GM23338 (cell line): Measurements from ENCODE around the gene ARL5B. TPM values are rescaled to one million over a fixed set of nuclear protein-coding genes. Genes with fewer than 3 reads are reported as not detected.

Experiments used
- ATAC-seq: fragments of 200-7000 bp; cut with Tn5 transposase; 3 replicates; pipeline ENCODE4 v1.9.1; 2020
- DNase-seq: peaks from one replicate; pipeline ENCODE4 v3.0.0-alpha.2; 2015; ENCODE audit warnings: low spot score
- H2AFZ ChIP-seq: fragments of 200-600 bp; sonication (generic); 2 replicates; pipeline ENCODE4 v1.8.0; 2016; ENCODE audit warnings: antibody characterized with exemption, mild to moderate bottlenecking, moderate library complexity
- H3F3A ChIP-seq: fragments of 200-600 bp; sonication (generic); replicated peaks from 2 replicates; pipeline ENCODE4 v1.8.0; 2017; ENCODE audit warnings: antibody characterized with exemption, mixed run types, low read depth
- H3K27ac ChIP-seq: fragments of 200-600 bp; sonication (generic); 2 replicates; pipeline ENCODE4 v1.6.1; 2016; ENCODE audit warnings: low read depth
- H3K27me3 ChIP-seq: fragments of 200-600 bp; sonication (generic); 2 replicates; pipeline ENCODE4 v1.8.0; 2016; ENCODE audit warnings: mild to moderate bottlenecking, mixed run types, moderate library complexity; ENCODE audit not compliant: insufficient read depth
- H3K36me3 ChIP-seq: fragments of 200-600 bp; sonication (generic); 2 replicates; pipeline ENCODE4 v1.8.0; 2016; ENCODE audit warnings: mild to moderate bottlenecking; ENCODE audit not compliant: insufficient read depth
- H3K4me1 ChIP-seq: fragments of 200-600 bp; sonication (generic); 2 replicates; pipeline ENCODE4 v1.8.0; 2016; ENCODE audit warnings: mild to moderate bottlenecking, moderate library complexity; ENCODE audit not compliant: insufficient read depth
- H3K4me2 ChIP-seq: fragments of 200-600 bp; sonication (generic); 2 replicates; pipeline ENCODE4 v1.7.1; 2017; ENCODE audit warnings: mixed run types
- H3K4me3 ChIP-seq: fragments of 200-600 bp; sonication (generic); 2 replicates; pipeline ENCODE4 v1.6.1; 2016; ENCODE audit warnings: mixed run types
- H3K79me2 ChIP-seq: fragments of 200-600 bp; sonication (generic); replicated peaks from 2 replicates; pipeline ENCODE4 v1.8.0; 2017; ENCODE audit warnings: mild to moderate bottlenecking; ENCODE audit not compliant: insufficient read depth
- H3K9me2 ChIP-seq: fragments of 200-600 bp; sonication (generic); 2 replicates; pipeline ENCODE4 v1.8.0; 2017; ENCODE audit not compliant: insufficient read depth
- H4K20me1 ChIP-seq: fragments of 200-600 bp; sonication (generic); replicated peaks from 2 replicates; pipeline ENCODE4 v1.8.0; 2017; ENCODE audit warnings: mild to moderate bottlenecking; ENCODE audit not compliant: insufficient read depth
- H3K27ac Mint-ChIP-seq: 2 replicates; pipeline ENCODE4 v1.8.0; 2020; ENCODE audit warnings: inconsistent platforms, mild to moderate bottlenecking, moderate library complexity, mixed read lengths
- H3K27me3 Mint-ChIP-seq: 3 replicates; pipeline ENCODE4 v1.8.0; 2022; ENCODE audit warnings: low read depth, mild to moderate bottlenecking, moderate library complexity, mixed read lengths, inconsistent platforms; ENCODE audit not compliant: insufficient read depth, poor library complexity
- H3K36me3 Mint-ChIP-seq: 3 replicates; pipeline ENCODE4 v1.8.0; 2021; ENCODE audit warnings: low read depth, mild to moderate bottlenecking, inconsistent platforms, moderate library complexity, mixed read lengths
- H3K4me1 Mint-ChIP-seq: 3 replicates; pipeline ENCODE4 v1.8.0; 2020; ENCODE audit warnings: mild to moderate bottlenecking, inconsistent platforms, mixed read lengths
- H3K4me3 Mint-ChIP-seq: 3 replicates; pipeline ENCODE4 v1.8.0; 2021; ENCODE audit warnings: moderate library complexity, mild to moderate bottlenecking, inconsistent platforms, mixed read lengths
- H3K9me3 Mint-ChIP-seq: 3 replicates; pipeline ENCODE4 v1.8.0; 2020; ENCODE audit warnings: moderate library complexity, mild to moderate bottlenecking, inconsistent platforms, mixed read lengths
- CREB1 ChIP-seq: fragments of 250-450 bp; sonication (Bioruptor Pico); IDR thresholded peaks from 2 replicates; pipeline ENCODE4 v1.5.0; 2020; ENCODE audit warnings: low read depth, mild to moderate bottlenecking, moderate library complexity
- EZH2 ChIP-seq: fragments of 200-600 bp; sonication (generic); IDR thresholded peaks from one replicate; pipeline ENCODE4 v1.8.0; 2017; ENCODE audit warnings: antibody characterized with exemption, mild to moderate bottlenecking, low read depth; ENCODE audit not compliant: unreplicated experiment
- EZH2phosphoT487 ChIP-seq: fragments of 200-600 bp; sonication (generic); IDR thresholded peaks from one replicate; pipeline ENCODE4 v1.8.1; 2018; ENCODE audit warnings: antibody characterized with exemption; ENCODE audit not compliant: unreplicated experiment
- JUNB ChIP-seq: IDR thresholded peaks from one replicate; pipeline ENCODE4 v1.6.1; 2016; ENCODE audit warnings: antibody characterized with exemption; ENCODE audit not compliant: unreplicated experiment
- NANOG ChIP-seq: IDR thresholded peaks from 2 replicates; pipeline ENCODE4 v1.6.1; 2016; ENCODE audit warnings: antibody characterized with exemption, borderline replicate concordance
- POLR2AphosphoS5 ChIP-seq: IDR thresholded peaks from 2 replicates; pipeline ENCODE4 v1.6.1; 2016; ENCODE audit warnings: antibody characterized with exemption, low read depth
- STAT1 ChIP-seq: IDR thresholded peaks from one replicate; pipeline ENCODE4 v1.6.1; 2016; ENCODE audit warnings: antibody characterized with exemption; ENCODE audit not compliant: unreplicated experiment
- ZNF114 ChIP-seq: fragments of 250-450 bp; sonication (Bioruptor Pico); IDR thresholded peaks from 2 replicates; pipeline ENCODE4 v1.5.0; 2020; ENCODE audit warnings: mild to moderate bottlenecking, moderate library complexity
- ZNF331 ChIP-seq: fragments of 250-450 bp; sonication (Bioruptor Pico); IDR thresholded peaks from 2 replicates; pipeline ENCODE4 v1.5.0; 2020; ENCODE audit warnings: low read depth, mild to moderate bottlenecking, moderate library complexity
- polyA plus RNA-seq: library from polyadenylated mRNA; unstranded; fragments of >200 nt; fragmentation: Nextera tagmentation; extraction: Ambion mirVana; gene quantifications from 2 replicates; pipeline ENCODE4 v1.2.1, GENCODE V29; 2016
- total RNA-seq: library from RNA; depleted of rRNA; stranded (reverse); fragments of >200 nt; shearing (Covaris generic); gene quantifications from 2 replicates; pipeline ENCODE4 v1.2.3, GENCODE V29; 2014
- TF ChIP-seq, protein P1 (sequence below), 2 experiments: fragments of 200-600 bp in 1 of 2; sonication (generic) in 1 of 2; conservative IDR thresholded peaks; 2 replicates each; pipeline versions ENCODE4 v1.5.1 to v1.6.1; 2016 to 2017; ENCODE audit warnings: antibody characterized with exemption in 2 of 2, low read depth in 2 of 2, mild to moderate bottlenecking in 2 of 2, moderate library complexity in 1 of 2
- TF ChIP-seq, protein P2 (sequence below): IDR thresholded peaks from one replicate; pipeline ENCODE4 v1.6.1; 2018; ENCODE audit warnings: antibody characterized with exemption; ENCODE audit not compliant: unreplicated experiment
- TF ChIP-seq, protein P3 (sequence below): fragments of 250-450 bp; sonication (Bioruptor Pico); IDR thresholded peaks from 2 replicates; pipeline ENCODE4 v1.5.0; 2020; ENCODE audit warnings: mild to moderate bottlenecking, moderate library complexity
- TF ChIP-seq, protein P4 (sequence below): IDR thresholded peaks from 2 replicates; pipeline ENCODE4 v1.6.1; 2016; ENCODE audit warnings: antibody characterized with exemption

ARL5B gene
- total and polyA plus RNA-seq, 2 experiments from 2014 or later = 22.8 to 76.4 TPM

DNA sequence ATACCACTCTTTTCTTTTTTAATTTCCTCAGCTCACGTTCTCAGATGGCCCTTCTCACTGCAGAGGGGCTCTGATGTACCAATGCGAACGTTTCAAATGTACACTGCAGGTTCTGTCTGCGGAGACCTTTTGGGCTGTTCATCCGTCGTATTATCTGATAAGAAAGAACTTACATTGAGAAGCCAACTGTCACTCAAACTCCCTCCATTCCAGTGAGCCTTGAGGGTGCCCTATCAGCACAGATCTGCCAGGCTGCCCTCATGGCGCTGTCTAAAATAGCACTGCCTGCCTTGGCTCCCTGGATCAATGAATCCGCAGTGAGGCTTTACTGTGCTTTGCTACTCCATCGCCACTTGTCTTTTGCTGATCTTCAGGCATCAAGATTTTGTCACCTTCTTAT lies 61.8 kb downstream of the ARL5B start:
- H3K4me1 Mint-ChIP-seq = no peaks in the 10 kb centered on the region
- Histone ChIP-seq H3F3A (no peaks in the 10 kb centered on the region), H3K27ac (no peak overlapping the region), H3K27me3 (no peaks in the 10 kb centered on the region), H2AFZ (peak overlapping the region; percentile 56), H3K4me2 (no peak overlapping the region), H4K20me1 (no peaks in the 10 kb centered on the region), H3K79me2 (no peaks in the 10 kb centered on the region), H3K36me3 (no peaks in the 10 kb centered on the region), H3K4me3 (no peak overlapping the region), H3K9me2 (no peaks in the 10 kb centered on the region), H3K4me1 (no peaks in the 10 kb centered on the region)
- H3K36me3 Mint-ChIP-seq = no peaks in the 10 kb centered on the region
- no peaks in the 10 kb centered on the region for H3K27me3 Mint-ChIP-seq
- no peak for ATAC-seq
- no peak overlapping the region for H3K4me3 Mint-ChIP-seq
- no peaks in the 10 kb centered on the region for H3K9me3 Mint-ChIP-seq
- no peak for DNase-seq
- no peak for TF ChIP-seq EZH2phosphoT487
- TF ChIP-seq, protein P1, sequence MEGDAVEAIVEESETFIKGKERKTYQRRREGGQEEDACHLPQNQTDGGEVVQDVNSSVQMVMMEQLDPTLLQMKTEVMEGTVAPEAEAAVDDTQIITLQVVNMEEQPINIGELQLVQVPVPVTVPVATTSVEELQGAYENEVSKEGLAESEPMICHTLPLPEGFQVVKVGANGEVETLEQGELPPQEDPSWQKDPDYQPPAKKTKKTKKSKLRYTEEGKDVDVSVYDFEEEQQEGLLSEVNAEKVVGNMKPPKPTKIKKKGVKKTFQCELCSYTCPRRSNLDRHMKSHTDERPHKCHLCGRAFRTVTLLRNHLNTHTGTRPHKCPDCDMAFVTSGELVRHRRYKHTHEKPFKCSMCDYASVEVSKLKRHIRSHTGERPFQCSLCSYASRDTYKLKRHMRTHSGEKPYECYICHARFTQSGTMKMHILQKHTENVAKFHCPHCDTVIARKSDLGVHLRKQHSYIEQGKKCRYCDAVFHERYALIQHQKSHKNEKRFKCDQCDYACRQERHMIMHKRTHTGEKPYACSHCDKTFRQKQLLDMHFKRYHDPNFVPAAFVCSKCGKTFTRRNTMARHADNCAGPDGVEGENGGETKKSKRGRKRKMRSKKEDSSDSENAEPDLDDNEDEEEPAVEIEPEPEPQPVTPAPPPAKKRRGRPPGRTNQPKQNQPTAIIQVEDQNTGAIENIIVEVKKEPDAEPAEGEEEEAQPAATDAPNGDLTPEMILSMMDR (conservative IDR thresholded peaks at IDR 0.05; ENCODE audit: low read depth in 2 of 2) = no peak
- TF ChIP-seq NANOG = no peak
- no peak for TF ChIP-seq ZNF331
- no peak for TF ChIP-seq CREB1
- TF ChIP-seq, protein P2, sequence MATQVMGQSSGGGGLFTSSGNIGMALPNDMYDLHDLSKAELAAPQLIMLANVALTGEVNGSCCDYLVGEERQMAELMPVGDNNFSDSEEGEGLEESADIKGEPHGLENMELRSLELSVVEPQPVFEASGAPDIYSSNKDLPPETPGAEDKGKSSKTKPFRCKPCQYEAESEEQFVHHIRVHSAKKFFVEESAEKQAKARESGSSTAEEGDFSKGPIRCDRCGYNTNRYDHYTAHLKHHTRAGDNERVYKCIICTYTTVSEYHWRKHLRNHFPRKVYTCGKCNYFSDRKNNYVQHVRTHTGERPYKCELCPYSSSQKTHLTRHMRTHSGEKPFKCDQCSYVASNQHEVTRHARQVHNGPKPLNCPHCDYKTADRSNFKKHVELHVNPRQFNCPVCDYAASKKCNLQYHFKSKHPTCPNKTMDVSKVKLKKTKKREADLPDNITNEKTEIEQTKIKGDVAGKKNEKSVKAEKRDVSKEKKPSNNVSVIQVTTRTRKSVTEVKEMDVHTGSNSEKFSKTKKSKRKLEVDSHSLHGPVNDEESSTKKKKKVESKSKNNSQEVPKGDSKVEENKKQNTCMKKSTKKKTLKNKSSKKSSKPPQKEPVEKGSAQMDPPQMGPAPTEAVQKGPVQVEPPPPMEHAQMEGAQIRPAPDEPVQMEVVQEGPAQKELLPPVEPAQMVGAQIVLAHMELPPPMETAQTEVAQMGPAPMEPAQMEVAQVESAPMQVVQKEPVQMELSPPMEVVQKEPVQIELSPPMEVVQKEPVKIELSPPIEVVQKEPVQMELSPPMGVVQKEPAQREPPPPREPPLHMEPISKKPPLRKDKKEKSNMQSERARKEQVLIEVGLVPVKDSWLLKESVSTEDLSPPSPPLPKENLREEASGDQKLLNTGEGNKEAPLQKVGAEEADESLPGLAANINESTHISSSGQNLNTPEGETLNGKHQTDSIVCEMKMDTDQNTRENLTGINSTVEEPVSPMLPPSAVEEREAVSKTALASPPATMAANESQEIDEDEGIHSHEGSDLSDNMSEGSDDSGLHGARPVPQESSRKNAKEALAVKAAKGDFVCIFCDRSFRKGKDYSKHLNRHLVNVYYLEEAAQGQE = no peak
- no peak for TF ChIP-seq EZH2
- no peak for TF ChIP-seq ZNF114 (CRISPR knock-in tag)
- TF ChIP-seq, protein P3, sequence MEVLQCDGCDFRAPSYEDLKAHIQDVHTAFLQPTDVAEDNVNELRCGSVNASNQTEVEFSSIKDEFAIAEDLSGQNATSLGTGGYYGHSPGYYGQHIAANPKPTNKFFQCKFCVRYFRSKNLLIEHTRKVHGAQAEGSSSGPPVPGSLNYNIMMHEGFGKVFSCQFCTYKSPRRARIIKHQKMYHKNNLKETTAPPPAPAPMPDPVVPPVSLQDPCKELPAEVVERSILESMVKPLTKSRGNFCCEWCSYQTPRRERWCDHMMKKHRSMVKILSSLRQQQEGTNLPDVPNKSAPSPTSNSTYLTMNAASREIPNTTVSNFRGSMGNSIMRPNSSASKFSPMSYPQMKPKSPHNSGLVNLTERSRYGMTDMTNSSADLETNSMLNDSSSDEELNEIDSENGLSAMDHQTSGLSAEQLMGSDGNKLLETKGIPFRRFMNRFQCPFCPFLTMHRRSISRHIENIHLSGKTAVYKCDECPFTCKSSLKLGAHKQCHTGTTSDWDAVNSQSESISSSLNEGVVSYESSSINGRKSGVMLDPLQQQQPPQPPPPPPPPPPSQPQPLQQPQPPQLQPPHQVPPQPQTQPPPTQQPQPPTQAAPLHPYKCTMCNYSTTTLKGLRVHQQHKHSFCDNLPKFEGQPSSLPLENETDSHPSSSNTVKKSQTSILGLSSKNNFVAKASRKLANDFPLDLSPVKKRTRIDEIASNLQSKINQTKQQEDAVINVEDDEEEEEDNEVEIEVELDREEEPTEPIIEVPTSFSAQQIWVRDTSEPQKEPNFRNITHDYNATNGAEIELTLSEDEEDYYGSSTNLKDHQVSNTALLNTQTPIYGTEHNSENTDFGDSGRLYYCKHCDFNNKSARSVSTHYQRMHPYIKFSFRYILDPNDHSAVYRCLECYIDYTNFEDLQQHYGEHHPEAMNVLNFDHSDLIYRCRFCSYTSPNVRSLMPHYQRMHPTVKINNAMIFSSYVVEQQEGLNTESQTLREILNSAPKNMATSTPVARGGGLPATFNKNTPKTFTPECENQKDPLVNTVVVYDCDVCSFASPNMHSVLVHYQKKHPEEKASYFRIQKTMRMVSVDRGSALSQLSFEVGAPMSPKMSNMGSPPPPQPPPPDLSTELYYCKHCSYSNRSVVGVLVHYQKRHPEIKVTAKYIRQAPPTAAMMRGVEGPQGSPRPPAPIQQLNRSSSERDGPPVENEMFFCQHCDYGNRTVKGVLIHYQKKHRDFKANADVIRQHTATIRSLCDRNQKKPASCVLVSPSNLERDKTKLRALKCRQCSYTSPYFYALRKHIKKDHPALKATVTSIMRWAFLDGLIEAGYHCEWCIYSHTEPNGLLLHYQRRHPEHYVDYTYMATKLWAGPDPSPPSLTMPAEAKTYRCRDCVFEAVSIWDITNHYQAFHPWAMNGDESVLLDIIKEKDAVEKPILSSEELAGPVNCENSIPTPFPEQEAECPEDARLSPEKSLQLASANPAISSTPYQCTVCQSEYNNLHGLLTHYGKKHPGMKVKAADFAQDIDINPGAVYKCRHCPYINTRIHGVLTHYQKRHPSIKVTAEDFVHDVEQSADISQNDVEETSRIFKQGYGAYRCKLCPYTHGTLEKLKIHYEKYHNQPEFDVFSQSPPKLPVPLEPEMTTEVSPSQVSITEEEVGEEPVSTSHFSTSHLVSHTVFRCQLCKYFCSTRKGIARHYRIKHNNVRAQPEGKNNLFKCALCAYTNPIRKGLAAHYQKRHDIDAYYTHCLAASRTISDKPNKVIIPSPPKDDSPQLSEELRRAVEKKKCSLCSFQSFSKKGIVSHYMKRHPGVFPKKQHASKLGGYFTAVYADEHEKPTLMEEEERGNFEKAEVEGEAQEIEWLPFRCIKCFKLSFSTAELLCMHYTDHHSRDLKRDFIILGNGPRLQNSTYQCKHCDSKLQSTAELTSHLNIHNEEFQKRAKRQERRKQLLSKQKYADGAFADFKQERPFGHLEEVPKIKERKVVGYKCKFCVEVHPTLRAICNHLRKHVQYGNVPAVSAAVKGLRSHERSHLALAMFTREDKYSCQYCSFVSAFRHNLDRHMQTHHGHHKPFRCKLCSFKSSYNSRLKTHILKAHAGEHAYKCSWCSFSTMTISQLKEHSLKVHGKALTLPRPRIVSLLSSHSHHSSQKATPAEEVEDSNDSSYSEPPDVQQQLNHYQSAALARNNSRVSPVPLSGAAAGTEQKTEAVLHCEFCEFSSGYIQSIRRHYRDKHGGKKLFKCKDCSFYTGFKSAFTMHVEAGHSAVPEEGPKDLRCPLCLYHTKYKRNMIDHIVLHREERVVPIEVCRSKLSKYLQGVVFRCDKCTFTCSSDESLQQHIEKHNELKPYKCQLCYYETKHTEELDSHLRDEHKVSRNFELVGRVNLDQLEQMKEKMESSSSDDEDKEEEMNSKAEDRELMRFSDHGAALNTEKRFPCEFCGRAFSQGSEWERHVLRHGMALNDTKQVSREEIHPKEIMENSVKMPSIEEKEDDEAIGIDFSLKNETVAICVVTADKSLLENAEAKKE (CRISPR knock-in tag) = no peak
- TF ChIP-seq STAT1 = no peak
- no peak for TF ChIP-seq JUNB
- TF ChIP-seq, protein P4, sequence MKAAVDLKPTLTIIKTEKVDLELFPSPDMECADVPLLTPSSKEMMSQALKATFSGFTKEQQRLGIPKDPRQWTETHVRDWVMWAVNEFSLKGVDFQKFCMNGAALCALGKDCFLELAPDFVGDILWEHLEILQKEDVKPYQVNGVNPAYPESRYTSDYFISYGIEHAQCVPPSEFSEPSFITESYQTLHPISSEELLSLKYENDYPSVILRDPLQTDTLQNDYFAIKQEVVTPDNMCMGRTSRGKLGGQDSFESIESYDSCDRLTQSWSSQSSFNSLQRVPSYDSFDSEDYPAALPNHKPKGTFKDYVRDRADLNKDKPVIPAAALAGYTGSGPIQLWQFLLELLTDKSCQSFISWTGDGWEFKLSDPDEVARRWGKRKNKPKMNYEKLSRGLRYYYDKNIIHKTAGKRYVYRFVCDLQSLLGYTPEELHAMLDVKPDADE = no peak
- TF ChIP-seq POLR2AphosphoS5 = no peak
- H3K27ac Mint-ChIP-seq = no peak overlapping the region
